ENCODE data around the gene PHC3.

Gene PHC3

GRCh38 chr3:170145278-170145677 lies 36.3 kb downstream of the PHC3 start:
- no peak for DNase-seq (ENCODE audit: extremely low read depth, low read depth)
- TF ChIP-seq CTCF (IDR thresholded peaks at IDR 0.05; ENCODE audit: low read depth, low read length): no peak

- no peak for DNase-seq (ENCODE audit: extremely low read depth, low read depth)
- no peak for TF ChIP-seq CTCF (IDR thresholded peaks at IDR 0.05; ENCODE audit: low read depth, low read length)
Measured at GRCh38 chr3:170144437-170144843, 37.1 kb downstream of the PHC3 start.

- DNase-seq (ENCODE audit: extremely low read depth, low read depth): no peak
- TF ChIP-seq CTCF (IDR thresholded peaks at IDR 0.05; ENCODE audit: low read depth, low read length): no peak
Measured at GRCh38 chr3:170142373-170142772, 39.2 kb downstream of the PHC3 start.

- no peak for TF ChIP-seq CTCF (IDR thresholded peaks at IDR 0.05; ENCODE audit: low read depth, low read length)
- DNase-seq (ENCODE audit: extremely low read depth, low read depth): peak; percentile 18
Measured at GRCh38 chr3:170137986-170138385, 43.5 kb downstream of the PHC3 start.

GRCh38 chr3:170132335-170132734 lies 49.2 kb downstream of the PHC3 start:
- no peak for TF ChIP-seq CTCF (IDR thresholded peaks at IDR 0.05; ENCODE audit: low read depth, low read length)
- no peak for DNase-seq (ENCODE audit: extremely low read depth, low read depth)

GRCh38 chr3:170130532-170130931 lies 51.0 kb downstream of the PHC3 start:
- no peak for DNase-seq (ENCODE audit: extremely low read depth, low read depth)

GRCh38 chr3:170128977-170129431 lies 52.5 kb downstream of the PHC3 start:
- no peak for DNase-seq (ENCODE audit: extremely low read depth, low read depth)
- no peak for TF ChIP-seq CTCF (IDR thresholded peaks at IDR 0.05; ENCODE audit: low read depth, low read length)

More at GRCh38 chr3:170130532-170130931, 51.0 kb downstream of the PHC3 start:
- TF ChIP-seq CTCF (IDR thresholded peaks at IDR 0.05; ENCODE audit: low read depth, low read length): no peak

Data from AG09319 (cell line).